GM21360 (cell line): ENCODE measurements around the gene NUP205.
A peak's percentile ranks its signal among the peaks of the same experiment; 100 is the strongest.

Experiments used
- ATAC-seq: cut with Tn5 transposase; IDR thresholded peaks from one replicate; pipeline ENCODE4 v1.9.1; 2021; ENCODE audit warnings: mild to moderate bottlenecking, moderate library complexity; ENCODE audit not compliant: unreplicated experiment

The NUP205 gene

DNA sequence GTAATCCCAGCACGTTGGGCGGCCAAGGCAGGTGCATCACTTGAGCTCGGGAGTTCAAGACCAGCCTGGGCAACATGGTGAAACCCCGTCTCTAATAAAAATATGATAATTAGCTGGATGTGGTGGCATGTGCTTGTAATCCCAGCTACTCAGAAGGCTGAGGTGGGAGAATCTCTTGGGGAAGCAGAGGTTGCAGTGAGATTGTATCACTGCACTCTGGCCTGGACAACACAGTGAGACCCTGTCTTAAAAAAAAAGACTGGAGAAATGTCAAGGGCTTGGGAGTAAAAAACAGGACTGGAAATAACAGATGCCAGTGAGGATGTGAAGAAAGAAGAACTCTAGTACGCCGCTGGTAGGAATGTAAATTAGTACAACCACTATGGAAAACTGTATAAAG lies 16.7 kb upstream of the NUP205 start:
- ATAC-seq, result no peak

DNA sequence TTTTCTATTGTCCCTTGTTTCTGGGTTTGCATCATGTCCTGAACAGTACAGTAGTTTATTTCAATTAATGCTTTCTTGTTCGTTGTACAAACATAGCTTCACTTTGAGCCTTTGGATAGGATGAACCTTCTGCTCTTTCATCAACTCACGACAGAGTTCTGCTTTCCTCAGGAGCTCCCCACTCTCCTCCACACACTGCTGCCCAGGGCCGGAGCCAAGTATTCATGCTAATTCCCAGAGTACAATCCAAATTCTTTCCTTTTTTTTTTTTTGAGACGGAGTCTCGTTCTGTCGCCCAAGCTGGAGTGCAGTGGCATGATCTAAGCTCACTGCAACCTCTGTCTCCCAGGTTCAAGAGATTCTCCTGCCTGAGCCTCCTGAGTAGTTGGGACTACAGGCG lies 7.5 kb upstream of the NUP205 start:
- no peak for ATAC-seq

DNA sequence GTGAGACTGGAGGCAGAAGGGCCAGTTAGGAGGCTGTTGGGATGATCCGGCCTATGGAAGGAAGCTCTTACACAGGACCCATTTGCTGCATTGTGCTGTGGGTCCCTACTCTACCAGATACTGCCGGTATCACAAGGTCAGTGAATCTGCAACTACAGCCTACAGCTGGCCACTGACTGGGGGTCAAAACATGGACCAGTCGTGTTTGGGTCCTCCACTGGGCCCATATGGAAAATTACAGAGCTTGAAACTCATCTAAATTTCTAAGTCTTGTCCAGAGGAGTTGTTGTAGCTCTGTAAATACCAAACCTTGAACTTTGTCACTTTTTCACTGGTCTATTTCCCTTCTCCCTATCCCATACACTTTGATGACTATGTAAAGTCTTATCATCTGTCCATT lies 5.6 kb upstream of the NUP205 start:
- no peak for ATAC-seq

DNA sequence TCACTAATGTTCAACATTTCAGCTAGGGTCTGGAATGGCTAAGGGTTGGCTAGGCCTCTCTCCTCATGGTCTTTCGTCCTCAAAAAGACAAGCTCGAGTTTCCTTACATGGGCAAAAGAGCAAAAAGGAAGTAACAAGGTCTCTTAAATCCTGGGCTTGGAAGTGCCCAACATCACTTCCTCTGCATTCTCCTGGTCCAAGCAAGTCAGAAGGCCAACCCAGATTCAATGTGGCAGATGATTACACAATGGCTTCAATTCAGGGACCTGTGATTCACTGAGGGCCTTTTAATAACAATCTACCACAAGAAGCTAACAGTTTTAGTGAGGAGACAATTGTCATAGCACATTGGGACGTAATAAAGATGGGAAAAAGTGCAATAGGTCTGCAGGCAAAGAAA lies 4.4 kb upstream of the NUP205 start:
- ATAC-seq, result no peak

DNA sequence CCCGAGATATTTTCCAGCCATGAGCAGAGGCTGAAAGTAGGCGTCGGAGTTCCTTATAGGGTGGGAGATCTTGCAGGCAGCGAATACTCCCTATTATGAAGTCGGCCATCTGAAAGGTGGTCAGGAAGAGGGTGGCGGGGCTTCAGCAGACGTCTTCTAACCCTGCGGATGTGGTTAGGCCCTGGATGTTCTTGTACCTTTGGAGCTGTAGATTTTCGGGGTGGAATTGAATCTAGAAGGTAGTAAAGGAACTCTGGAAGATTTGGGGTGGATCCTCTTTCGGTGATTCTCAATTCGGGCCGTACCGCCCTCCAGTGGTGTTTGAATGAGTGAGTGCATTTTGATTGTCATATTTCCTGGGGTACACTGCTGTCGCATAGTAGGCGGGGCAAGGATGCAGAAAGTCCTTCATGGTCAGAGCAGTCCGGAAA lies 635 bp downstream of the NUP205 start:
- peak; percentile 65 for ATAC-seq

DNA sequence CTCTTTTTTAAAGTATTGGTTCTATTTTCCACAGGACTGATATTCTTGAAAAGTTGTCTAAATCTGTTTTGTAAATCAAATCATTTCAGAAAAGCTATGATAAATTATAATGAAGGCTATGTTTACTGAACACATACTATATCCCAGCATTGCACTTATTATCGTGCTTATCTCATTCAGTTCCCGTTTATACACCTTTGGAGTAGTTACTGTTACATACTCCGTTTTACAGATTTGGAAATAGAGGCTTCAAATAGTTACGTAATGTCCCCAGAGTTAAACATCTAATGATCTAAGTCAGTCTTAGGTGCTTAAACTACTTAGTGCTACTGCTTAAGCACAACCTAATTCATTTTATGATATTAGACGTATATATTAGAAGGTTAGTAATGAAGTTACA lies 1.2 kb downstream of the NUP205 start:
- ATAC-seq, result no peak

DNA sequence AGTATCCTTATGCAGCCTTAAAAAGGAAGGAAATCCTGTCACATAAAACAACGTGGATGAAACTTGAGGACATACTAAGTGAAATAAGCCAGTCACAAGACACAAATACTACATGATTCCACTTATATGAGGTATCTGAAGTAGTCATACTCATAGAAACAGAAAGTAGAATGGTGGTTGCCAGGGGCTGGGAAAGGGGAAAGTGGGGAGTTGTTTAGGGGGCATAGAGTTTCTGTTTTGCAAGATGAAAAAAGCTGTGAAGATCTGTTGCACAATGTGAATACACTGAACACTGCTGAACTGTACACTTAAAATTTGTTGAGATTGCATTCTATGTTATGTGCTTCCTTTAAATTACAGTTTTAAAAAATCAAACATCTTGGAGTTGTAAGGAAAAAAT lies 2.9 kb downstream of the NUP205 start:
- no peak for ATAC-seq

DNA sequence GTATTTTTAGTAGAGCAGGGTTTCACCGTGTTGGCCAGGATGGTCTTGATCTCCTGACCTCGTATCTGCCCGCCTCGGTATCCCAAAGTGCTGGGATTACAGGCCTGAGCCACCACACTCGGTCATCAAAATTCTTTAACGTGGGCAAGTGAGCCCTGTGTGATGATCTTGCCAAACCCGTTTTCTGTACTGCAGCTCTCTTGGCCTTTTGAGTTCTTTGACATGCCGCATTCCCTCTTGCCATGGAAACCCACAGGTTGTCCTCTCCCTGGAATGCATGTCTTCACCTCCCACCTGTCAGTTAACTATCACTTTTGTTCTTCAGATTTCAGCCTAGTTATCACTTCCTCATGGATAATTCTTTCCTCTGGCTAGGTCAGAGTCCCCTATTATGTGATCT lies 5.0 kb downstream of the NUP205 start:
- no peak for ATAC-seq

DNA sequence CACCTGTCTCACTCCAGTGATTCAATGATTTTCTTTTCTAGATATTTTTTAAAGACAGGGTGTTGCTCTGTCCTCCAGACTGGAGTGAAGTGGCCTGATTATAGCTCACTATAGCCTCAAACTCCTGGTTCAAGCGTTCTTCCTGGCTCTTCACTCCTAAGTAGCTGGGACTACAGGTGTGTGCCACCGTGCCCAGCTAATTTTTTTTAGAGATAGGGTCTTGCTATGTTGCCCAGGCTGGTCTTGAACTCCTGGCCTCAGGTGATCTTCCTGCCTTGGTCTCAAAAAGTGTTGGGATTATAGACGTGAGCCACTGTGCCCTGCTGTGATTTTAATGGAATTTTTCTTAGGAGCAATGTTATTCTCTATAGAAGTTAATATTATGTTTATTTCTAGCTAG lies 14.1 kb downstream of the NUP205 start:
- no peak for ATAC-seq

DNA sequence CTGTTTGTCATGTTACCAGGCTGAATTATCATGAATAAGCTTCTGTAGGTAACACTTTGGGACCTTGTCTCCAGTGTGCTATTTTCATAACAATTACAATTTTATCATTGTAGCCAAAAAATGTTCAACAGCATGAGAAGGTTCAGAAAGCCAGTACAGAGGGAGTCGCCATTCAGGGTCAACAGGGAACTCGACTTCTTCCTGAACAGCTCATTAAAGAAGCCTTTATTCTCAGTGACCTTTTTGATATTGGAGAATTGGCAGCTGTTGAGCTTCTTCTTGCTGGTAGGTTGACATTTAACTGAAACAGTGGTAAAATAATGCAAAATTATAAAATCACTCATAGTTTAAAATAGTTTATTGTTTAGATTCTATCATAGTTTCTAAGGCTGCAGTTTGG lies 15.8 kb downstream of the NUP205 start:
- ATAC-seq, result no peak

DNA sequence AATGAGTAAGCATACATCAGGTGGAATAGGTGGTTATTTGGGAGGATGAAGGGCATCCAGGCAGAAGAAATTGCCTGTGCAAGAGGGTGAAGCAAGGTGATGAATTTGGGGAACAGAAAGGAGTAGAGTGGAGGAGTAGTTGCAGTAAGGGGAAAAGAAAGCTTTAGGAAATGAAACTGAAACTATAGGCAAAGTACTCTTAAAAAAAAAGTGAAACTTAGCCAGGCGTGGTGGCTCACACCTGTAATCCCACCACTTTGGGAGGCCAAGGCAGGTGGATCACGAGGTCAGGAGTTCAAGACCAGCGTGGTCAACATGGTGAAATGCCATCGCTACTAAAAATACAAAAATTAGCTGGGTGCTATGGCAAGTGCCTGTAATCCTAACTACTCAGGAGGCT lies 17.6 kb downstream of the NUP205 start:
- peak; percentile 68 for ATAC-seq

DNA sequence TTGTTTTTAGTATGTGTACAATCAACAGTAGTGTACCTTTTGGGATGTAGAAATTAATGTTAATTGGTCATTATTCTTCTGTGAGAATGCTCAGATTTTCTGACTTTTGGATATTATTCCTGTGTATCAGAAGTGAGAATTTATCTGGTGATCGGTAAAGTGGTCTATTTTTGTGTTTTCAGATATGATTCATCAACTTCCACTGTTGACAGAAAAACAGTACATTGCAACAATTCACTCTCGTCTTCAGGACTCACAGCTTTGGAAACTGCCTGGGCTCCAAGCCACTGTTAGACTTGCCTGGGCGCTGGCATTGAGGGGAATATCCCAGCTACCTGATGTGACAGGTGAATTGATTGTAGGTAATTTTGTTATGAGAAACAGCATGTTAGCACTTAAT lies 20.9 kb downstream of the NUP205 start:
- ATAC-seq, result no peak

DNA sequence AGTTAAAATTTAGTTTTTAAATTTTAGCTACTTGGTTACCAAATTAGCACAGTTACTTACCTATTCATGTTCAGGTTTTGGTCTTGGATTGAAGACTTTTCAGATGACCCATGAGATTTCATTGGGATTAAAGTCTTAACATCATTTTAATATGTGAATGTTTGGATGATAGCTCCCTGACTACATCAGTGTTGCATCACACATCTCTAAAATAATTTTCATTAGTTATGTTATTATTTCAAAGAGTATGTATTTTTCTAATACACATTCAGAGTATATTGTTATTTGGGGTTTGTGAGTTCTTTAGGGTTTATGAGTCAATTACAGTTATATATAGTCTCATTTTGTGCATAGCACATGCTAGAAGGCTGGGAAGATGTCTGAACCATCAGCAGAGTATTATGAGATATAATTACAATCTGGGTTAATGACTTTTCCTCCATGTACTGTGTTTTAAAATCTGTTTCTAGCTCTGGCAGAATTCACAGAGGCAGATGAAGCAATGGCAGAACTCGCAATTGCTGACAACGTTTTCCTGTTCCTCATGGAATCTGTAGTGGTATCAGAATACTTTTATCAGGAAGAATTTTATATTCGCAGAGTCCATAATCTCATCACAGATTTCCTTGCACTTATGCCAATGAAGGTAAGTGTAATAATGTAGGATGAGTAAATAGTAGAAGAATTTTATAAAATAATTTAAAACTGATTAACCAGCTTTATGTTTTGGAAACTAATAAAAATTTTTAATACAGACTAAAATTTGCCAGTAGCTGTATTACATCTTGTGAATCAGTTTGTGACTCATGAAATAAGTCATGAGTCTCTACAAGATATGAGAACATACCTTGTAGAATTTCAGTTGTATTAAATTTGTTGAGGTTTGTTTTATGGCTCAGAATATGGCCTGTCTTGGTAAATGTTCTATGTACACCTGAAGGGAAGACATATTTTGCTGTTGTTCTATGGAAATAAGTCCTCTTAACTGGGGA lies 26.9 kb downstream of the NUP205 start:
- ATAC-seq, result no peak

DNA sequence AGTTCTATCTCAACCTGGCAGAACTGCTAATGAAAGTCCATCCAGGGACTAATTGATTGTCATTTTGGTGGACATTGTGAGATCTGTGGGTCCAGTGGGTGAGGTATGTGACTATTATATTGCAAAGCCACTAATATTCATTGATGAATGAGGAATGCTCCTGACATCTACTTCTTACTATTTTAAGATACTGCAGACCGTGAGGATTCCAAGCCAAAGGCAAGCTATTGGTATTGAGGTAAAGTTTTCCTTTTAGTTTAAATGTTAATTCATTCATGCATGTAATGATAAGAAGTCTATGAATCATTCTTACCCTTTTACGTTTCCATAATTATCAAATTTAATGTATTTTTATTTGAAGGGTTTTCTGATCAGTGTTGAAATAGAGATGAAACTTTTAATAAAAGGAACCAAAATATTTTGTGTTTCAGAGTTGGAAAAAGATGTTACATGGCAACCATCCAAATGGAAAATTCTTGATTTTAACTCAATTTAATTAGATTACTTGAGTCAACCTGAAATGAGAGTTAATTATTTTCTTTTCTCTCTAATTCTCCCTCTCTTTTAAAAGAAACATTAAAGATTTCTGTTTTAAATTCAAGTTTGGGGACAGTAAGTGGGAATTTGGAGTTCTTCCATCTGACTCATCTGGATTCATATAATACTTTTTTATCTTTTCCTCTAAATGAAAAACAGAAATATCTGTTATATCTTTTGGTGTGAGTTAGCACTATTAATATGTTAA lies 39.6 kb downstream of the NUP205 start:
- no peak for ATAC-seq

DNA sequence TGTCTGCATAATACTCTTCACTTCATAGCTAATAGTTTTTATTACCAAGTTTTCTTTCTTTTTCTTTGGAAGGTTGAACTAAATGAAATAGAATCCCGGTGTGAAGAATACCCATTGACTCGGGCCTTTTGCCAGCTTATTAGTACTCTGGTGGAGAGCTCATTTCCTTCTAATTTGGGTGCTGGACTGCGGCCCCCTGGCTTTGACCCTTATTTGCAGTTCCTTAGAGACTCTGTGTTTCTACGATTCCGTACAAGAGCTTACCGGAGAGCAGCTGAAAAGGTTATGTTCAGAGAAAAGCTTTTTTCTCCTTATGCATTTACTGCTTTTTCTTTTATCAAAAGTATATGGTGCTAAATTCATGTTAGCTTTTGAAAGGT lies 40.2 kb downstream of the NUP205 start:
- ATAC-seq, result no peak

DNA sequence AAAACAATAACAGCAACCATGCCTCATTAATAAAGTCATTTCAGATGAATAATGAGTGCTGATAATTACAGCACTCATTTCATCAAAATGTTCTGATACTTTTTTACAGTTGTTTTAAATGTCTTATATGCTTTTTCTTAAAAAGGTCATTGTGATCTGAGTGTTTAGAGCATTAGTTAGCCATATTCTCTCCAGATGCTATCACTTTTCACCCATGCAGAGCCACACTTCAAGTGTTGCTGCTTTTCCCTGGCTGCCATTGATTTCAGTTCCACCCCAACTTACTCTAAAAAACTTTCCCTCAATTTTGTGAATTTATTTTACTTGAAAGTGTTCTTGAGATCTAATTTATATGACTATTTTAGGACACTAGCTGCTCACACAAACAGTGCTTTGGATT lies 41.8 kb downstream of the NUP205 start:
- no peak for ATAC-seq

DNA sequence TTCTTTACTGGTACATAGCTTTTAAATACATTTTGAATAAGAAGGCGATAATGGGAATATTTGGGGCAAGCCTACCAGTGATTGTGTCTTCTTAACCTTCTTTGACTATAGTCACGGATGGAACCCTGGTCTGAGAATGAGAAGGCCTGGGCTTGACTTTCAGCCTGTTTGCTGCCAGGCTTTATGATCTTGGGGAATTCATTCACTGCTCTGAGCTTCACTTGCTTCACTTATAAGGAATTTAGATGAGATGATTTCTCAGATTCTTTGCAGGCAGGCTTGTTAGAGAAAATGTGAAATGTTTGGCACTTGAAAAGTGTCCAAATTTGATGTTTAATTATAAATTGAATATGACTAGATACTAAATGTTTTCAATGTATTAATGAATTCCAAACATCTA lies 42.5 kb downstream of the NUP205 start:
- no peak for ATAC-seq

DNA sequence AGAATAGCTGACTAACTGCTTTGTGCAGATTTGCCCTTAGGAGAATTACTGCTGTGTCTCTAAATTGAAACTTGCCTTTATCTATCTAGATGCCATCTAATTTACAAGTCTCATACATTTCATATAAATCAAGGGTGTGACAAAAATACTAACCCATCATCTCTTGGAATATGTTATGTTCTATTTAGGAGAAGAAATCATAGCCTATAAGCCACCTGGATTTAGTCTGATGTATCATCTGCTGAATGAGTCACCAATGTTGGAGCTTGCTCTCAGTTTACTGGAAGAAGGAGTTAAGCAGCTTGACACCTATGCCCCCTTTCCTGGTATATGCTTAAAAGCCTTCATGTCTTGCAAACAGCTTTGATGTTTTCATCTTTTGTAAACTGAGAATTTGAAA lies 43.5 kb downstream of the NUP205 start:
- ATAC-seq, result no peak

DNA sequence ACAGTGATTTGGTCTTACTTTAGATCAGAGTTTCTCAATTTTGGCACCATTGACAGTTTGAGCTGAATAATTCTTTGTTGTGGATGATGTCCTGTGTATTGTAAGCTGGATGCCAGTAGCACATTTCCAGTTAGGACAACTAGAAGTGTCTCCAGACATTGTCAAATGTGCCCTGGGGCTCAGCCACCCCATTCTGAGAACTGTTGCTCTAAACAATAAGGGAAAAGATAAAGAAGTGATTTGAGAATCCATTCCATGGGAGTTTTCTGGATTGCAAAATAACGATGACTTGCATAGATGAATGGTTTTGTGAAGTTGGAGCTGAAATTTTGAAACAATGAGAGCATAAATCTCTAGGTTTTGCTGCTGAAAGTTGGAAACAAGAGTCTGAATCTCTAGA lies 44.6 kb downstream of the NUP205 start:
- ATAC-seq, result no peak

DNA sequence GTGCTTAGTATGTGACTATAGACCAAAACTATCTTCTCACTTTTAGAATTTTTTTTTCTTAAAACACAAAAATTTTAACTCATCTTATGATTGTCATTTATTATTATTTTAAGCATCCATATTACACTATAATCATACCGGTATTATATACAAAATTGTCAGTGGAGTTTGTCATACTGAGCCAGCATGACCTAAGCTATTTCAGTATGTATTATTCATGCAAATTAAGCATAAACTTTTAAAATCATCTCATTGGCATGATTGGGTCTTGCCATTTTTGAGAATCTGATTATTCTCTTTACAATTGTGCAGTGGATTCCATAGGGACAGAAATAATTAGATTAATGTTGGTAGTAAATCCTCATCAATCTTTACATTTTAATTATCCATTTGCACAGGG lies 58.4 kb downstream of the NUP205 start:
- no peak for ATAC-seq

DNA sequence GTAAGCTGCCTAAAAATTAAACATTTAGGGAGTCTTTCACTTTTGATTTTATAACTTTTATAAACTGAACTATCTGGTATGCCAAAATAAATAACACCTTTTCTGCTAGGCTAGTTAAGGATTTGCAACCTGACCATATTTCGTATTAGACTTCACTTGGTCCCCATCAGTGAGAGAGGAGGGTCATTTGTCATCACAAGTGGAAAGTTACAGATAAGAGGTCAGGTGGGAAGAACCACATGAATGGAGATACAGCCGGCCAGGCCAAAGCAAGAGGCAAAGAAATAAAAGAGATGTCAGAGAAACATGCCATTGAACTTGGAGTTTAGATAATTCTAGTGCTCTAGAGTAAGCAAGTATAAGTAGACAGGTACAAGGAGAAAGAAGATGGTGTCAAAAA lies 60.1 kb downstream of the NUP205 start:
- ATAC-seq, result no peak

DNA sequence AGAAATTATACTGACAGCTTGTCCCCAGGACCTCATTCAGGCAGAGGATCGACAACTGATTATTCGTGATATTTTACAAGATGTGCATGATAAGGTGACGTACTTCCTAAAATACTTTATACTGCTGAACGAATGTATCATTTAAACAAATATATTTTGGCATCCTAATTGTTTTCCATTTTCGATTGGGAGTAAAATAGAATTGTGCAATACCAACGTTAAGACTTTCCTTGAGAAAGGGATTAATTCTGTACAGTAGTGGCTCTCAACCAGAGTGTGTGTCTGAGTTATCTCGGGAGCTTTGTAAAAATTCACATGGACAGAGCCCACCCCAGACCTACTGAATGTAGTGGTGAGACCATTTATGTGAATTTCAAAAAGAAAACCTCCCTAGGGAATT lies 60.8 kb downstream of the NUP205 start:
- no peak for ATAC-seq
